A673 (cell line): ENCODE results near the gene DDX39B. TPM values are rescaled to one million over a fixed set of nuclear protein-coding genes. Genes with fewer than 3 reads are reported as not detected.

ENCODE experiments used
- BruUV-seq: library from RNA; stranded (reverse); fragments of 400-500 nt; replicated peaks from 2 replicates; lab custom pipeline; 2021; lab: Mats Ljungman, UMichigan
- CTCF ChIA-PET: fragments of 300-600 bp; sonication (Branson Sonifier 250); formaldehyde crosslinking; loops from one replicate; lab custom pipeline; 2022; ENCODE audit warnings: antibody characterized with exemption; lab: Charles Lee
- POLR2A ChIA-PET: fragments of 300-600 bp; sonication (Branson Sonifier 250); formaldehyde crosslinking; loops from one replicate; lab custom pipeline; 2022; ENCODE audit warnings: antibody characterized with exemption; ENCODE audit not compliant: low non-redundant PET; lab: Charles Lee
- DNase-seq: peaks from one replicate; pipeline ENCODE4 v3.0.0-alpha.2; 2015; ENCODE audit warnings: low spot score
- H3K27ac ChIP-seq: fragments of 200-600 bp; sonication (generic); 2 replicates; pipeline ENCODE4 v1.5.1; 2016; ENCODE audit warnings: mixed run types, low read depth, mild to moderate bottlenecking, mixed read lengths, antibody characterized with exemption, low read length; ENCODE audit not compliant: poor library complexity, severe bottlenecking
- H3K27me3 ChIP-seq: fragments of 200-600 bp; sonication (generic); replicated peaks from 2 replicates; pipeline ENCODE4 v1.6.1; 2017; ENCODE audit warnings: mixed run types, low read depth, mild to moderate bottlenecking, mixed read lengths, antibody characterized with exemption, low read length; ENCODE audit not compliant: insufficient read depth, poor library complexity
- H3K36me3 ChIP-seq: fragments of 200-600 bp; sonication (generic); 2 replicates; pipeline ENCODE4 v1.6.1; 2016; ENCODE audit warnings: mixed run types, mild to moderate bottlenecking, mixed read lengths, antibody characterized with exemption, low read length; ENCODE audit not compliant: insufficient read depth, poor library complexity, severe bottlenecking
- H3K4me1 ChIP-seq: fragments of 200-600 bp; sonication (generic); 2 replicates; pipeline ENCODE4 v1.6.1; 2017; ENCODE audit warnings: mixed run types, mild to moderate bottlenecking, mixed read lengths, antibody characterized with exemption, low read length; ENCODE audit not compliant: insufficient read depth, poor library complexity, severe bottlenecking
- H3K4me3 ChIP-seq: fragments of 200-600 bp; sonication (generic); 2 replicates; pipeline ENCODE4 v1.5.1; 2016; ENCODE audit warnings: low read depth, mixed run types, mild to moderate bottlenecking, mixed read lengths, low read length; ENCODE audit not compliant: poor library complexity, severe bottlenecking
- H3K9me3 ChIP-seq: fragments of 200-600 bp; sonication (generic); 2 replicates; pipeline ENCODE4 v1.6.1; 2016; ENCODE audit warnings: mixed run types, low read depth, mild to moderate bottlenecking, mixed read lengths, antibody characterized with exemption, low read length; ENCODE audit not compliant: poor library complexity, severe bottlenecking
- EZH2 ChIP-seq: fragments of 200-600 bp; sonication (generic); IDR thresholded peaks from 2 replicates; pipeline ENCODE4 v1.6.1; 2017; ENCODE audit warnings: borderline replicate concordance, low read depth, mild to moderate bottlenecking, mixed read lengths, antibody characterized with exemption, low read length; ENCODE audit not compliant: poor library complexity, severe bottlenecking
- intact Hi-C: fragments of 100-400 bp; cut with micrococcal nuclease; formaldehyde crosslinking; loops from one replicate; pipeline ENCODE4 v1.10.0; 2022; ENCODE audit not compliant: unreplicated experiment
- total RNA-seq: library from RNA; stranded (reverse); gene quantifications from 2 replicates; pipeline ENCODE4 v1.2.3, GENCODE V29; 2021
- TF ChIP-seq, protein P1 (sequence below): fragments of 300-800, 200-600 bp; sonication (generic); conservative IDR thresholded peaks from 2 replicates; pipeline ENCODE4 v1.5.1; 2017; ENCODE audit warnings: low read depth, mild to moderate bottlenecking, antibody characterized with exemption, low read length, moderate library complexity, mixed read lengths

DDX39B gene
- total RNA-seq, 1 experiment from 2014 or later = 558 TPM

DNA sequence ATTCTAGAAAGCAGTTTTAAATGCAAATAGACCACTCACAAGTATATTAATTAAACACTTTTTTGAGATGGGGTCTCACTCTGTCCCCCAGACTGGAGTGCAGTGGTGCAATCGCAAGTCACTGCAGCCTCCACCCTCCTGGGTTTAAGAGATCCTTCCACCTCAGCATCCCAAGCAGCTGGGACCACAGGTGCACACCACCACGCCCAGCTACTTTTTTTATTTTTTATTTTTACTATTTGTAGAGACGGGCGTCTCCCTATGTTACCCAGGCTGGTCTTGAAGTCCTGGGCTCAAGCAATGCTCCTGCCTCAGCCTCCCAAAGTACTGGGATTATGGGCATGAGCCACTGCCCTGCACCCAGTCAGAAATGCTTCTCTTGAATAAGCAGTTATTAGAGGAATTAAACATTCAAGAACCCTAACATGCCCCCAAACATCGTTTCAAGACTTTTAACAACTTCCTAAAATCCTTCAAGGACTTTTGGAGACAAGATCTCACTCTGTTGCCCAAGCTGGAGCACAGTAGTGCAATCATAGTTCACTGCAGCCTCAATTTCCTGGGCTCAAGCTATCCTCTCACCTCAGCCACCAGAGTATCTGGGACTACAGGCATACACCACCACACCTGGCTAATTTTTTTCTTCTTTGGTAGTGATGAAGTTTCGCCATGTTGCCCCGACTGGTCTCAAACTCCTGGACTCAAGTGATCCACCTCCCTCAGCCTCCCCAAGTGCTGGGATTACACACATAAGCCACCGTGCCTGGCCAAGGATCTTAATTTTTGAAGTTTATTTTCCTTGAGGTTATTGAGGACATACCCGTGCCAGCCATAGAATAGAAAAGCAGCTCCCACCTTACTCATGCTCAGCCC is 9.8 kb downstream of the DDX39B start:
- TF ChIP-seq EZH2 = no peak
- TF ChIP-seq, protein P1, sequence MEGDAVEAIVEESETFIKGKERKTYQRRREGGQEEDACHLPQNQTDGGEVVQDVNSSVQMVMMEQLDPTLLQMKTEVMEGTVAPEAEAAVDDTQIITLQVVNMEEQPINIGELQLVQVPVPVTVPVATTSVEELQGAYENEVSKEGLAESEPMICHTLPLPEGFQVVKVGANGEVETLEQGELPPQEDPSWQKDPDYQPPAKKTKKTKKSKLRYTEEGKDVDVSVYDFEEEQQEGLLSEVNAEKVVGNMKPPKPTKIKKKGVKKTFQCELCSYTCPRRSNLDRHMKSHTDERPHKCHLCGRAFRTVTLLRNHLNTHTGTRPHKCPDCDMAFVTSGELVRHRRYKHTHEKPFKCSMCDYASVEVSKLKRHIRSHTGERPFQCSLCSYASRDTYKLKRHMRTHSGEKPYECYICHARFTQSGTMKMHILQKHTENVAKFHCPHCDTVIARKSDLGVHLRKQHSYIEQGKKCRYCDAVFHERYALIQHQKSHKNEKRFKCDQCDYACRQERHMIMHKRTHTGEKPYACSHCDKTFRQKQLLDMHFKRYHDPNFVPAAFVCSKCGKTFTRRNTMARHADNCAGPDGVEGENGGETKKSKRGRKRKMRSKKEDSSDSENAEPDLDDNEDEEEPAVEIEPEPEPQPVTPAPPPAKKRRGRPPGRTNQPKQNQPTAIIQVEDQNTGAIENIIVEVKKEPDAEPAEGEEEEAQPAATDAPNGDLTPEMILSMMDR = no peak
- DNase-seq = no peak
- no TSS peak for BruUV-seq
- Histone ChIP-seq H3K27me3 (no peaks in the 10 kb centered on the region), H3K4me1 (no peaks in the 10 kb centered on the region), H3K9me3 (no peaks in the 10 kb centered on the region), H3K36me3 (peaks cover 72% of the 10 kb centered on the region), H3K27ac (no peak overlapping the region), H3K4me3 (no peak overlapping the region)
- ChIA-PET POLR2A (interaction anchor here (0.6 to 0.7 kb wide), 3 partner anchors 35 to 453 kb away, joined by 3 to 14 read pairs (median 4); no protein-coding TSS in a partner anchor), CTCF (no interaction called here)
- intact Hi-C loops = no loop called here

- H3K27me3 ChIP-seq = no peaks in the 10 kb centered on the region
- no peak for DNase-seq
- H3K27ac ChIP-seq = no peak overlapping the region
- peaks cover 64% of the 10 kb centered on the region for H3K36me3 ChIP-seq
- BruUV-seq = no TSS peak
- no peaks in the 10 kb centered on the region for H3K4me1 ChIP-seq
- POLR2A ChIA-PET = interaction anchor here (0.6 to 0.7 kb wide), 2 partner anchors 36 to 53 kb away, joined by 4 to 14 read pairs; no protein-coding TSS in a partner anchor
- no peak overlapping the region for H3K4me3 ChIP-seq
- H3K9me3 ChIP-seq = no peaks in the 10 kb centered on the region
- intact Hi-C loops = no loop called here
- CTCF ChIA-PET = no interaction called here
- no peak for TF ChIP-seq EZH2
- TF ChIP-seq, protein P1 = no peak
Measured at GRCh38 chr6:31531162-31531561, 10.6 kb downstream of the DDX39B start.

DNA sequence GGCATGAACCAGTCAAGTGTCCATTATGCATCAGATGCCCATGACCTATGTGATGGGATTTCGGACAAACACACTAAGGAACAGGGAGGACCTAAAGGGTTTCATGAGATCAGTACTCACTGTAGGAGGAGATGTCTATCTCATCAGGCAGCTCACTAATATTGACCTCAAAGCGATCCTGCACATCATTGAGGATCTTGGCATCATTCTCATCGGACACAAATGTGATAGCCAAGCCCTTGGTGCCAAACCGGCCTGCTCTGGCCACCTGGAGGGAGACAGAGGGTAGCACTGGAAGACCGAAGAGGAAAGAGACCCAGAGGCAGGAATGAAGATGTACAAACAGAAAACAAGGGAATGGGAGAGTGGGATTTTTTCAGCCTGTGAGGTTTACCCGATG is 11.1 kb downstream of the DDX39B start:
- H3K27me3 ChIP-seq = no peaks in the 10 kb centered on the region
- H3K4me1 ChIP-seq = no peaks in the 10 kb centered on the region
- no peaks in the 10 kb centered on the region for H3K9me3 ChIP-seq
- CTCF ChIA-PET = no interaction called here
- POLR2A ChIA-PET = no interaction called here
- intact Hi-C loops = no loop called here
- BruUV-seq = no TSS peak
- no peak for DNase-seq
- TF ChIP-seq, protein P1 = no peak
- no peak for TF ChIP-seq EZH2
- H3K4me3 ChIP-seq = no peak overlapping the region
- H3K36me3 ChIP-seq = peaks cover 59% of the 10 kb centered on the region
- H3K27ac ChIP-seq = no peak overlapping the region
